DMS79 treated with DMSO at 0.1 percent for 48 hours (cell line): ENCODE results near the gene CLSTN2.
A peak's percentile ranks its signal among the peaks of the same experiment; 100 is the strongest.

Experiments
- DNase-seq: peaks from one replicate; lab custom pipeline; 2025; lab: John Stamatoyannopoulos, UW

Gene CLSTN2

GRCh38 chr3:140341817-140342403, 406.9 kb downstream of the CLSTN2 start:
- peak; percentile 55 for DNase-seq

GRCh38 chr3:140342668-140343067, 407.7 kb downstream of the CLSTN2 start:
- peak; percentile 78 for DNase-seq

DNA sequence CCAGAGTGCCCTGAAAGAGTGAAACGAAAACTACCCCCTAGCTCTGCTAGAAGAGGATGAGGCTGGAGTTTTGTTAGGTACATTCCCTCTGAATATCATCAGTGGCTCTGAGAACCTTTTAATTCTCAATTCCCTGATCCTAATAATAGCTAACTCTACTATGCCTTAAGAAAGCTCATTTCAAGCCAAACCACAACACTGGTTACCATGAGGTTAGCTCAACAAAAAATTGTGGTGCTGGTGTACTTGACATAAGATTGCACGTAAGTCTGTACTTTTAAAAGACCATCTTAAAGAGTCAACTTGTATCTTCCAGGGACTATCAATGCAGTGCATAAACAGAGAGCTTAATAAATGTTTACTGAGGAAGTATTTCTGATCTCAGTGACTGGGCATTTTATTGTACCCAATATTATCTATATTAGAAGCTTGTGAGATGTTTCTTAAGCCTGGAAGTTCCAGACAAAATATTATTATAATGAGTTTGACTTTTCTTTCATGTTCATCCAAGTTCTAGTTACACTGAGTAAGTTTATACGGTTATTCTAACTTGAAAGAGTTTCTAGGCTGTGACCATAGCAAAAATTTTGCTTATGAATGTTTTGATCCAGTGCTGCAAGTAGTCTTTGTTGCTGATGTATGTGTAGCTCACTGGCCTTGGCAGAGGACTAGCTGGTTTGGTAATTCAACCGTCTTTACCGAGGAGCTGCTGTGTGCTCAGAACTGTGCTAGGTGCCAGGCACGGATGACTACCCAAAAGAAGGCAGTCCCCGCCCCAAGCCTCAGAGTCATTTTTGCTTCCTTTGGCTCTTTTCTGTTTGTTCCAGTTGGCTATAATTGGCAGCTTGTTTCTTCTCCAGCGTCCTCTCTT, 408.5 kb downstream of the CLSTN2 start:
- DNase-seq: no peak

DNA sequence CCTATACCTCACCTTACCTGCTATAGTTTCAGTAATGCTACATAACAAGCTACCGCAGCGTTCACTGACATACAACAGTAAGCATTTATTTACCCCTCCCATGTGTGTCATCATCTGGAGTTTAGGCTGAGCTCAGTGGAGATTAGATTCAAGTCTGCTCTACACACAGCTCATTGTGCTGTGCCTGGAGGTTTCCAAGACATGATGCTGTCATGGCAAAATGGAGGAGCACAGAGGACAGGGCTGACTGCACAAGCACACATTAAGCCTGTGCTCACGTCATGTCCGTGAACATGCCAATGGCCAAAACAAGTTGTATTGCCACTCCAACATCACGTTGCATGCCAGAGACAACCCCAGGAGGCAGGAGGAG, 409.1 kb downstream of the CLSTN2 start:
- no peak for DNase-seq

GRCh38 chr3:140344601-140345205, 409.7 kb downstream of the CLSTN2 start:
- DNase-seq: peak; percentile 71

DNA sequence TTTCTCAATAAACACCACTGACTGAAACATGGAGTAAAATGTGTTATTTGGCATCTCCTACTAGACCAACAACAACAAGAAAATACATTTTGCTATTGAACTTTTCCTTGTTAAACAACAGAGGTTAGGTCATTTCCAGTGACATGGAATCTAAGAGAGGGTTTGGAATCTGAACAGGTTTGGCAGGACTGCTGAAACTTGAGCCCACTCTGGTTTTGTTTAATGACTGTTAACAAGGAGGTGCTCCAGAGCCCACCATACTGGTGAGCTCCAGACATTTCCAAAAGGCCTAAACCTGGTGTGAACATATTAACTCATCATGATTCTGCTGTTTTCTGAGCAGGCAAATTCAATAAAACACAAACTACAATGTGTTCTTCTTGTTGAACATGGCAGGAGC, 412.2 kb downstream of the CLSTN2 start:
- DNase-seq: peak; percentile 63

DNA sequence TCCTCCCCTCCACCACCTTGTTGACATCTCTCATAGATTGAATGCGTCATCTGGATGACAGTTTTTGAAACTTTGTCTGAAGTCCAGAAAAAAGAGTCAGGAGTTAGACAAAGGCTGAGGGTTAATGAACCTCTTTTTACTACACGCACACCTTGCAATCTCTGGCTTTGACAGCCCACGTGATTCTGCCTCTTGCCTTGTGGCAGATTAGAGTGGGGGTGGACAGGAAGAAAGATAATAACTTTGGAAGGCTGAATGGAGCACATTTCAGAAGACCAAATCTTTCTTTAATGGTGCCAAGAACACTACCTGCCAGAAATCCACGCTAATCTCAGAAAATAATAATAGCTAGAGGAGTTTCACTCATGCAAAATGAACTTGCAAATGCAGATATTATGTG, 415.0 kb downstream of the CLSTN2 start:
- peak; percentile 68 for DNase-seq

GRCh38 chr3:140351466-140351865, 416.5 kb downstream of the CLSTN2 start:
- DNase-seq: no peak

- no peak for DNase-seq
Observed at GRCh38 chr3:140355481-140355880, 420.5 kb downstream of the CLSTN2 start.

DNA sequence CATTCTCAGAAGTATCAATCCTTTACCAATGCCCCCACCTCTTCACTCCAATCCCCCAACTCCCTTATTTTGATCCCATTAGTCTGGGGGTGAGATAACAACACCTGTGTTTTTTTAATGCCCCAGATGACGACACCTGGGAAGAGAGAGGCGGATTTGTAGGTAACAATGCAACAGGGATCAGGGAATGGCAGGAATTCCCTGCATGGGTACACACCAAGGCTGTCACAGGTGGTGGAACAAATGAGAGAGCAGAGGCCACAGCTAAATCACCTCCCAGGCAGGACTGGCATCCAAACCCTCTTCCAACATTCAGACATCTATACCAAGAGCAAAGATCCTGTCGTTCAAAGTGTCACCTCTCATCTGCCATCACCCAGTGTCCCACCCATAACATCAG, 423.7 kb downstream of the CLSTN2 start:
- DNase-seq: no peak

- peak; percentile 22 for DNase-seq
Observed at GRCh38 chr3:140359233-140359995, 424.4 kb downstream of the CLSTN2 start.

DNA sequence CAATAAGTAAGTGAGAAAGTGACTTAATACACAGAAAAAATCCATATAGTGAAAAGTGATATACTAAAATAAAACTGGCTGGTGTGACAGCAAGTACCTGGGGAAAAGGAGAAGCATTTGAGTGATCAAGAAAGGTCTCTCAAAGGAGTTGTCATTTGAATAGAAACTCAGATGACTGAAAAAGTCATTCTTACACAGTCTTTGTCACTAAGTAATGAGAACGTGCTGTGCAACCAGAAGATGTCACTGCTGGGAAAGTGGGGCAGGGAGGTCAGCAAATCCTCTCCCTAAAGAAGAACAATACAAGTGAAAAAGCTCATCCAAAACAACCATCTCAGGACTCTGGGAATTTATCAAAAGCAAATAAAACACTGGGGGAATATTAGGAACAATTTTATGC, 425.3 kb downstream of the CLSTN2 start:
- no peak for DNase-seq

DNA sequence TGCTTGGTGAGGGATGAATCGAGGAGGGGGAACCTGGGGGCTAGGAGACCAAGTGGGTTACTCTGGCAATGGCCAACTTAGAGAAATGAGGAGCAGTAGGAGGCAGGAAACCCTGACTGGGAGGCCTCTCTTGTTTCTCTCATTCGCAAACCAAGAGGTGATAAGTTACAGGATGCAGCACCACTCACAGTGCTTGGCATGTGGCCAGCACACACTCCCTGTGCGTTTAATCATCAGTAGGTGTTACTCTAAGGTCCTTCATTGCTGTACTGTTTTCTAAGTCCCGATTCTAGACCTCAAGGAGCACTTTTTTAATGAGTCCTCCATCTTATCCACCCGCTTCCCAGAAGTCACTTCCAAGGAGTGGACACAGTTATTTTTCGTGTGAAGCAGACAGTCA, 428.8 kb downstream of the CLSTN2 start:
- peak; percentile 27 for DNase-seq

GRCh38 chr3:140365872-140366697, 431.1 kb downstream of the CLSTN2 start:
- DNase-seq: peak; percentile 73

GRCh38 chr3:140368223-140368811, 433.3 kb downstream of the CLSTN2 start:
- no peak for DNase-seq

DNA sequence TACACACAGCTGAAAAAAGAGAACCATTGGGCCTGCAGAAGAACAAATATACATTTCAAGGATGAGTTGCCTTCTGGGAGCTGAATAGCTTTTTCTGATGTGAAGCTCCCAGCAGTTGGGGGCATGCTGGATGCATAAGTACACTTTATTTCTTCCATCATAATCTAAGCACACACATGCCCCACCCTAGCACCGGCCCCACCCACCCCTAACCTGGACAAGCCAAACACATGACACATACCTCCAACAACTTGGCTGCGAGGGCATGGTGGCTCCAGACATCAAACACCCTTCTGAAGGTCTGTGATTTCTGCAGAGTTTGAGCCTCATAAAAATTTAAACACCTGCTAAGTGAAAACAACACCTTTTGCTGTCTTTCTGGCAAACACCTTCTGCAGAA, 435.7 kb downstream of the CLSTN2 start:
- DNase-seq: no peak

GRCh38 chr3:140373234-140373633, 438.2 kb downstream of the CLSTN2 start:
- DNase-seq: no peak

DNA sequence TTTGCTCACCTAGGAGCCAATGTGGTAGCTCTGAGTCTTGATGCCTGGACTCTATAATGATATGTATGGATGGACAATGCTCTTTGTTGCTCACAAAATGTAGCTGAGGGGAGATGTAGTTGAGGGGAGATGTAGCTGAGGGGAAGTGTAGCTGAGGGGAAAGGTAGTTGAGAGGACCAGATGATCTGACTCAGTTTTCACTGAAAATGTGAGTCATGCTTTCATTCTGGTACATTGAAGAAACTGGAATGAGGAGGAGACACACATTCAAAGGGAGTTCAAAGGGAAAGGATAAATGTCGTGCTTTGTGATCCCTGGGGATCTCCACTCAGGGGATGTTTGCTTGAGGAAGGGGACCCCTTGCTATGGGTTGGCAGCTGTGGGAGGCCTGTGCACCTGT, 440.0 kb downstream of the CLSTN2 start:
- DNase-seq: no peak

DNA sequence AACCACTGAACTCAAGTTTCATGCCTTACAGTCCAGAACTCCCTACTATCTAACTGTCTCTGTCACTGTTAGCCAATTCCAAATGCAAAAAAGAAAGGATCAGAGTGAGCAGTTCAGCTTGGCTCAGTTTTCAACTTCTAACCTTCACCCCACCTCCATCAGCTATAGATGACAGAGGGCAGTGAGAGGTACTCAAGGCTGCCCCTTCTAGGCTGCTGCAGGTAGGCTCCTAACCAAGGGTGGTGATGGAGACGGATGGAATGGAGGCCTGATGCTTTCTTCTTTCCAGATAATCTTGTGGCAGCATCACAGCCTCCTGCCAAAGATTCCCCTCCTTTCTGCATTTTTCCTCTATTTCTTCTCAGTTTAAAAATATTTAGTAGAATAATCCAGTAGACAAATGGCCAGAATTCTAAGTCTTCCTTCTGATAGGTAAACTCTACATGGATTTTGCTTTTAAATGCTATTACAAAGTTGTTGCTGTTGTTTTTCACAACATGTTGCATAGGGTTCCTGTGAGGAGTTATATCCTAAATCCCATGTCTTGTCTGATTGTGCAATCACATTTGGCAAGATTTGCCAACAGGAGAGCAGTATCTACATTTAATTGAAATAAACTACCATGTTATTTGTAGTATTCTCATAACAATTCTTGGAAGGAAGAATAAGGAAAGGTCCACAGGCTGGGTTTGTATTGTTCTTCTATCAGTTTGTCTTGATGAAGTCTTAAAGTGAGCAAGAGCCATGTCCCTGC, 441.3 kb downstream of the CLSTN2 start:
- no peak for DNase-seq

DNA sequence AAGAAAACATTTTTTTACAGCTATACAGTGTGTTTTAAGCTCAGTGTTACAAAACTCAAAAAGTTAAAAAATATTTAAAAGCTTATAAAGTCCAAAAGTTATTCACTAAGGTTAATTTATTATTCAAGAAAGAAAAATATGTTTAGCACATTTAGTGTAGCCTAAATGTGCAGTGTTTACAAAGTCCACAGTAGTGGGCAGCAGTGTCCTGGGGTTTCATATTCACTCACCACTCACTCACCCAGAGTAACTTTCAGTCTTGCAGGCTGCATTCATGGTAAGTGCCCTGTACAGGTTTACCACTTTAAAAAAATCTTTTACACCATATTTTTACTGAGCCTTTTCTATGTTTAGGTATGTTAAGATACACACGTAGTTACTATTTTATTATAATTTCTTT, 442.7 kb downstream of the CLSTN2 start:
- no peak for DNase-seq
